Hematopoietic multipotent progenitor cell treated with erythropoietin and hydrocortisone succinate and interleukin-3 and kit ligand, for 17 days (in vitro differentiated cells): Measurements from ENCODE around the gene SEMA4D.
A peak's percentile ranks its signal among the peaks of the same experiment; 100 is the strongest.
"Not testable (repeated sequence)": the region's sequence is repeated elsewhere in the genome, so short reads cannot be mapped to it uniquely, and the experiment has no call there.

Source experiments
- DNase-seq: peaks from one replicate; pipeline ENCODE4 v3.0.0-alpha.2; 2015; ENCODE audit warnings: low spot score

SEMA4D gene

GRCh38 chr9:89353989-89354388, 143.9 kb downstream of the SEMA4D start:
- no peak for DNase-seq

GRCh38 chr9:89352874-89353649, 144.9 kb downstream of the SEMA4D start:
- DNase-seq, result no peak

- no peak for DNase-seq
Measured at GRCh38 chr9:89352451-89352850, 145.5 kb downstream of the SEMA4D start.

- DNase-seq, result no peak
Measured at GRCh38 chr9:89351584-89352300, 146.2 kb downstream of the SEMA4D start.

- no peak for DNase-seq
Measured at GRCh38 chr9:89350988-89351557, 146.8 kb downstream of the SEMA4D start.

GRCh38 chr9:89349607-89350006, 148.3 kb downstream of the SEMA4D start:
- DNase-seq, result no peak

- DNase-seq, result no peak
Measured at GRCh38 chr9:89347651-89348050, 150.3 kb downstream of the SEMA4D start.

- DNase-seq, result no peak
Measured at GRCh38 chr9:89346696-89347095, 151.2 kb downstream of the SEMA4D start.

GRCh38 chr9:89345476-89345875, 152.4 kb downstream of the SEMA4D start:
- DNase-seq, result no peak

GRCh38 chr9:89343812-89344211, 154.1 kb downstream of the SEMA4D start:
- not testable (repeated sequence) for DNase-seq

GRCh38 chr9:89342948-89343347, 155.0 kb downstream of the SEMA4D start:
- no peak for DNase-seq

- no peak for DNase-seq
Measured at GRCh38 chr9:89342213-89342612, 155.7 kb downstream of the SEMA4D start.

- no peak for DNase-seq
Measured at GRCh38 chr9:89340332-89340731, 157.6 kb downstream of the SEMA4D start.

- DNase-seq, result no peak
Measured at GRCh38 chr9:89339807-89340206, 158.1 kb downstream of the SEMA4D start.

GRCh38 chr9:89330513-89330912, 167.4 kb downstream of the SEMA4D start:
- DNase-seq, result no peak

- DNase-seq, result no peak
Measured at GRCh38 chr9:89329917-89330316, 168.0 kb downstream of the SEMA4D start.

- DNase-seq, result no peak
Measured at GRCh38 chr9:89328064-89328463, 169.8 kb downstream of the SEMA4D start.

GRCh38 chr9:89325733-89326132, 172.2 kb downstream of the SEMA4D start:
- DNase-seq, result no peak

- peak; percentile 41 for DNase-seq
Measured at GRCh38 chr9:89323390-89323789, 174.5 kb downstream of the SEMA4D start.

GRCh38 chr9:89319015-89319905, 178.7 kb downstream of the SEMA4D start:
- peak; percentile 45 for DNase-seq

- DNase-seq, result peak; percentile 93
Measured at GRCh38 chr9:89318123-89319014, 179.5 kb downstream of the SEMA4D start, which contains the start of gene SECISBP2. TSS of gene SECISBP2 (plus strand) at chr9:89318500. CDS start at chr9:89318577, 77 bp downstream.
